Middle frontal gyrus (tissue), 1 donor: Measurements from ENCODE around the gene EFNA4.
A peak's percentile ranks its signal among the peaks of the same experiment; 100 is the strongest.

Experiments used
- DNase-seq: peaks from one replicate; pipeline ENCODE4 v3.0.0-alpha.2; 2015; ENCODE audit warnings: low spot score; ENCODE audit errors: extremely low spot score

Gene EFNA4

GRCh38 chr1:155063550-155064110 is at the start of gene EFNA4:
Gene EFNA4, plus strand, starts transcription at chr1:155063740. Its CDS starts 84 bp downstream, at chr1:155063824.
- DNase-seq = no peak

GRCh38 chr1:155014709-155015508 is 48.6 kb upstream of the EFNA4 start:
- DNase-seq = no peak

DNA sequence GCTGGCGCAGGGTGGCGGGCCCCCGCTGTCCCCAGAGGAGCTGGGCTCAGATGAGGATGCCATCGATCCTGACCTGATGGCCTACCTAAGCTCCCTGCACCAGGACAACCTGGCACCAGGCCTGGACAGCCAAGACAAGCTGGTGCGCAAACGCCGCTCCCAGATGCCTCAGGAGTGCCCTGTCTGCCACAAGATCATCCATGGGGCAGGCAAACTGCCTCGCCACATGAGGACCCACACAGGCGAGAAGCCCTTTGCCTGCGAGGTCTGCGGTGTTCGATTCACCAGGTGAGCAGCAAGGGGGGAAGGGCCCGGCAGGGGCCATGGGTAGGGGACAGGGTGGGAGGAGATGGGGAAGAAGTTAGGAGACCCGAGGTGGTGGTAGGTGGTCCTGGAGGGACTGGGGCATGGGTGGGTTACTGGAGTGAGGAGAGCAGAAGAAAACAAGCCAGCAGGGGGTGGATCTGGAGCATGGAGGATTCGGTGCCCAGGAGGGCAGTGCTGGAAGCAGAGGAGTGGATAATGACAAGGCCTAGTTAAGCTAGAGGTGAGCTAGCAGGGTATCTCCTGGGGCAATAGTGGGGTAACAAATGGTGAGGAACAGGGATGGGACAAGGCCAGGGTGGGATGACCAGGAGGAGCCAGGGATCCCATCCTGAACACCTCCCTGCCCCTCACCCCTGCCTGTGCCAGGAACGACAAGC is 47.9 kb upstream of the EFNA4 start:
- no peak for DNase-seq

GRCh38 chr1:155016231-155016831 is 47.2 kb upstream of the EFNA4 start:
- no peak for DNase-seq

DNA sequence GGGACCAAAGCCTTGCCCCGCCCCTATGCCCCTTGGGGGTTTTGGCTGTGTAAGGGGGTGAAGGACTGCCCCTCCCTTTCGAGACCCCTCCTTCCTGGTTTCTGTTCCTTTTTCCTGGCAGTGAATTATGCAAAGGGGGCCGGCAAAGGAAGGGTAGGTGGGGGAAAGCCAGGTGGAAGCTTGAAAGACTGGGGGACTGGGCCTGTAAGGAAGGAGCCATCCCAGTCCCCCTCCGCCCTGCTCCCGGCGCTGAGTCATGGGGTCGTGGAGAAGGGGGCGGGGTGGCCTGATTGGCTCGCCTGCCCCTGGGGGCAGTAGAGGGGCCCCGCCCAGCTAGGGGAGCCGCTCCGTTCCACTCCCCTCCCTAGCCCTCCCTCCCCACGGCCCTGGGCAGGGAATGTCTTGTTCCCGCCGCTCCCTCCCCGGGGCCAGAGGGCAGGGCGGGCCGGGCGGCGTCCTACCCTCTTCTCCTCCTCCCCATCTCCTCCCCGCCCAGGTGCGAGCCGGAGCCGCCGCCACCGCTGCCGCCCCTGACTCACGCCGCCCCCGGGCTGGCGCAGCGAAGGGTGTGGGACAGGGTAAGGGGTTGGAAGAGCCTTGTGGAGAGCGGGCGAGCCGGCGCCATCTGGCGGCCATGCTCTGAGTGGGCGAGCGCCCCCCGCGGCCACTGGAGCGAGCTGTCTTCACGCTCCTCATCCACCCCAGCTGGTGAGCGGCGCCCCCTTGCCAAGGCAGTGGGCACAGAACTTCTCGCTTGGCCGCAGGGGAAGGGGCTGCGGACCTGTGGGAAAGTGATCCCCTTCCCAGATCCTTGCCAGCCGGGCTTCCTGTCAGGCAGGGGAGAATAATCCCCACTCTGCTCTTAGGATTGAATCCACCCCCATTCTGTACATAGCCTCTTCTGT is 46.2 kb upstream of the EFNA4 start:
- DNase-seq = peak; percentile 69

GRCh38 chr1:155017946-155018316 is 45.6 kb upstream of the EFNA4 start:
- DNase-seq = no peak

- no peak for DNase-seq
These were observed 44.8 kb upstream of the EFNA4 start for GRCh38 chr1:155018617-155019348.

- DNase-seq = no peak
These were observed 43.9 kb upstream of the EFNA4 start for GRCh38 chr1:155019377-155020245.

DNA sequence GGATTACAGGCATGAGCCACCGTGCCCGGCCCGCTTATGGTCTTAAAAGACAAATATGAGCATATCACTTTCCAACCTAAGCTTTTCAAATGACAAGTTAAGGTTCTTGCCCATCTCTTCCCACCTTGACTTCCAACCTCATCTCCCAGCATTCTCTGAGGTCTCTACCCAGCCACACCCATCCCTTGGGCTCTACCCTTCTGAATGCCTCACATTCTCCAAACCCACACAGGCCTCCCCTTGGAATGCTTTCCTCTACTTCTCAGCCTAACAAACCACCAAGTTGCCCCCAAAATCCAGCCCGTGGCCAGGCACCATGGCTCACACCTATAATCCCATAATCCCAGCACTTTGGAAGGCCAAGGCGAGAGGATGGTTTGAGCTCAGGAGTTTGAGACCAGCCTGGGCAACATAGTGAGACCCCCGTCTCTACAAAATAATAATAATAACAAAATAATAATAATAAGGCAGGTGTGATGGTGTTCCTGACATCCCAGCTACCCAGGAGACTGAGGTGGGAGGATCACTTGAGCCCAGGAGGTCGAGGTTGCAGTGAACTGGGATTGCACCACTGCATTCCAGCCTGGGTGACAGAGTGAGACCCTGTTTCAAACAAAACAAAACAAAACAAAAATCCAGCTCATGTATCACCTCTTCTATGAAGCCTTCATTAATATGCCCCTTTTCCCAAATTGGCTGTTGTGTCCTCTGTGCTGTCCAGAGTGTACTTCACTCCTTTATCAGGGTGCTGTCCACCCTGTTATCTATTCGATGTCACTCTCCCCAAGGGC is 41.2 kb upstream of the EFNA4 start:
- DNase-seq = no peak

DNA sequence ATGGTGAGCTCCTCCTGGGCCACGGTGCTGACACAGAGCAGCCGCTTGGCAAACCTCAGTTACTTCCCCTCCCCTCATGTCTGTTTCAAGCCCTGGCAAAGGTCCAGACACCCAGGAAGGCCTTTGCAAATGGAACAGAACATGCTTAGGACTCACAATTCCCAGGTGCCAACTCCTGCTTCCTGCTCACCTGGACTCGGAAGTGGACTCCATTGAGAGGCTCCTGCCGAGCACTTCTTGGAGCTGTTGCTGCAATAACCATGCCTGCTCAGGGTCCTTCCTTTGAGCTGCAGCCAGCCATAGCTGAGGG is 40.7 kb upstream of the EFNA4 start:
- no peak for DNase-seq

DNA sequence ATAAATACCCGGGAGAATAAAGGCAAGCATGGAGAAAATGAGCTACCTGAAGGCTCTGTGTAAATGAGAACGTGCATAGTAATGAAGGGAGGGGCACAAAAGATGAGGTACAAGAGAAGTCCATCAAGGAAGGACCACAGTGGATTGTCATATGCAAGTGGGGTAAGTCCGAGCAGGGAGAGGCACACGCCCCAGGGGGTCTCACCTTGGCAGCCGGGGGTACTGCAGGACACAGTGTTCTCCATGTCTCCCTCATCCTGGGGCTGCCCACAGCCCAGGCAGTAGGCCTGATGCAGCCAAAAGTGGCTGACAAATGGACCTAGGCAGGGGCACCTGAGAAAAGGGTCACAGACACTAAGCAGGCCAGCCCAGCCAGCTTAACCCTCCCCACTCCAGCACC is 39.9 kb upstream of the EFNA4 start:
- no peak for DNase-seq

DNA sequence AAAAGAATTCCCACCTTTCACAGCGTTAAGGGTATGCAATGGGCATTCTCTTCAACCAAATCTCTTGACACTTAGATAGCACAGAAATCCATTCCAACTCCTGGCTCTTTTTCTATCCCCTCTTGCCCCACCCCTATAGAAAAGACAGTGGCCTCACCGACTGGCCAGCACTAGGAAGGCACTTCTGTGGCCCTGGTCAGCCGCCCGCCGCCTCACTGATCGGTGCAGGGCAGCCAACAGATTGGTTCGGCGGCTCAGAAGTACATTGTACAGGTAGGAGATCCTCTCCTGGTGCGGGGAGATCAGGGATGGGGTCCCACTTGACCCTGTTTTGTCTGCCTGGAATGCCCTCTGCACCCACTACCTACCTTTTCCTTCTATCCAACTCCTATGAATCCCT is 39.2 kb upstream of the EFNA4 start:
- no peak for DNase-seq

DNA sequence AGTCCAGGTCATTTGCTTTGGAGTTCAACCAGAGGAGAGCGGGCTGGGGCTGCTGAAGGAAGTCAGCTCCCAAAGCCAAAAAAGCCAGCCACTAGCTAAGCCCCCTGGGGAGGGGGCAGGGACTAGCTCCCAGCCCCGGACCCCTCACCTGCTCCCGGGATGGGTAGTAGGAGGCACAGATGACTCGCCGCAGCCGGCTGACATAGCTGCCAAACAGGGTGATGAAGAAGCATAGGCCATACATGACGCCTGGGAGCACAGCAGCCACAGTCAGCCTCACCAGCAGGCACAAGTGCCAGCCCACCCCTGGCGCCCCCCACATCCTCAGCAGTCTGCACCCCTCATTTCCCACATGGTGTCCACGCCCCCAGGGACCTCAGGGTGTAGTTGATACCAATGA is 37.4 kb upstream of the EFNA4 start:
- DNase-seq = no peak

- DNase-seq = no peak
These were observed 37.0 kb upstream of the EFNA4 start for GRCh38 chr1:155026588-155026987.

DNA sequence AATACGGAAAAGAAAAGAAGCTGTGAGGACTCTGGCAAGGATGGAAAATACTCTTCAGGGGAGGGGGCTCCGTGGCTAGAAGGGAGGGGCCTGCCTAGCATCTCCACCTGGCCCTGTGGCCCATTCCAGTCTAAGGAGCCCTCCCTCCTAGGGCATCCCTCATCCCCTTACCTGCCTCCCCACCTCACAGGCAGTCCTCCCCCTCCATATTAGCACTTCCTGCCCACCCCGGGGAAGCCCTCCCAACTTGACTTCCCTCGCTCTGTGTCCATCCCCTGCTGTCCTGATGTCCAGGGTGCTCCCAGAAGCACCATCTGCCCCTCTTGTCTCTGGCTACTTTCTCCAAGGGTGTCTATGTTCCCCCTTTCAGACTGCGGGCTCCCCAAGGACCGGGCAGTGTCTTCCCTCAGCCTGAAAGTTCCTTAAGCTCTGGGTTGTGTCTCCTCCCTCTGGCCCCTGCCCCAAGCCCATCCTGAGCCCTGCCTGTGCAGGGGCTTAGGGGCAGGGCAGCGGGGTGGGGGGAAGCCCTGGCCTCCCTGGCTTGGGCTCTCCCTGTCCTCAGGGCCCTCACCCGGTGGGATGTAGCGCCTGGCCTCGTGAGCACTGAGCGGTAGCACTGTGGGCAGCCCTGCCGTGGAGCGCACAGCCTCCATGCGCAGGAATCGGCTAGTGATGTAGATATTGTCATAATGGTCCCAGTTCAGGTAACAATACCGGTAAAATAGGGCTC is 33.9 kb upstream of the EFNA4 start:
- DNase-seq = no peak

DNA sequence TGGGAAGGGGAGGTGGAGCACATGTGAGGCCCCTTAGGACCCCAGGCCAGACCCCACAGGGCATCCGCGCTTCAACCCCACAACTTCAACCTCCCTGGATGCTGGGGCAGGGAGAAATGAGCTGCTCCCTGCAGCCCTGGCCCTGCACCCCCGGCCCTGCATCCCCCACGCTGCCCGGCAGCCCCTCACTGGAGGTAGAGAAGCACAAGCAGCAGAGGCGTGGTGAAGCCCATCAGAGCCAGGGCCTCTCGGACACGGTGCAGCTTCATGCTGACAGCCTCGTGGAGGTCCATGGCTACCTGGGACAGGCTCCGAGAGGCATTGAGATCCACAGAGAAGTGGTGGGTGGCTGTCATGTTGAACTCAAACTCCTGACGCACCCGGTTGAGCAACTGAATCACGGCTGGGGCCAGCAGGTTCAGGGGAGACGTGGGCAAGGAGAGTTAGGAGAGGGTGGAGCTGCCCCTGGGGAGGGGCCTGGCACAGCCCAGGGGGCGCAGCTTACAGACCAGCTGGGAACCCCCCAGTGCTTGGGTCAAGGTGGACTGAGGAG is 33.2 kb upstream of the EFNA4 start:
- no peak for DNase-seq

GRCh38 chr1:155030899-155031298 is 32.6 kb upstream of the EFNA4 start:
- DNase-seq = no peak

- no peak for DNase-seq
These were observed 30.7 kb upstream of the EFNA4 start for GRCh38 chr1:155032886-155033285.
